Stimulated activated CD4-positive, alpha-beta T cell treated with anti-CD3 and anti-CD28 coated beads, Interleukin-4, amount 100 ng/mL, for 24 hours (primary cell): ENCODE data around the gene WWC2.

Experiments used
- DNase-seq: peaks from one replicate; pipeline ENCODE4 v3.0.0-alpha.2; 2020

Gene WWC2

GRCh38 chr4:183335369-183335940 is 236.4 kb downstream of the WWC2 start:
- no peak for DNase-seq

DNA sequence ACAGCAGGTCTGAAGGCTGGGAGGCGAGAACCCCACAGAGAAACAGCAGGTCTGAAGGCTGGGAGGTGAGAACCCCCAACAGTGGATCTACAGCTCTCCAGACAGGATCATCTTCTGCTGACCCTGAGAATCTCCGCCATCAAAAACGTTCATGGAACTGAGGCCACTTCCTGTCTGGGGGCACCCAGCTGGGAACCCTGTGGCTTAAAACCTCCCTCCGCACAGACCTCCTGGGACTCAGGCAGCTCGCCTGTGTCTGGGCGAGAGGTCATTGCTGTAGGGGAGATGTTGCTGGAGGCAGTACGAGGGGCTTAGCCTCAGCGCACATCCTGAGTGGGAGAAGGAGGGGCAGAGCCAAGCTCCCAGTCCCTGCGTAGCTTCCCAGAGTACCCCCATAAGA is 238.3 kb downstream of the WWC2 start:
- DNase-seq = no peak

GRCh38 chr4:183337833-183338232 is 238.8 kb downstream of the WWC2 start:
- no peak for DNase-seq

GRCh38 chr4:183342541-183343533 is 243.8 kb downstream of the WWC2 start:
- DNase-seq = no peak

GRCh38 chr4:183343730-183344129 is 244.7 kb downstream of the WWC2 start:
- DNase-seq = no peak

DNA sequence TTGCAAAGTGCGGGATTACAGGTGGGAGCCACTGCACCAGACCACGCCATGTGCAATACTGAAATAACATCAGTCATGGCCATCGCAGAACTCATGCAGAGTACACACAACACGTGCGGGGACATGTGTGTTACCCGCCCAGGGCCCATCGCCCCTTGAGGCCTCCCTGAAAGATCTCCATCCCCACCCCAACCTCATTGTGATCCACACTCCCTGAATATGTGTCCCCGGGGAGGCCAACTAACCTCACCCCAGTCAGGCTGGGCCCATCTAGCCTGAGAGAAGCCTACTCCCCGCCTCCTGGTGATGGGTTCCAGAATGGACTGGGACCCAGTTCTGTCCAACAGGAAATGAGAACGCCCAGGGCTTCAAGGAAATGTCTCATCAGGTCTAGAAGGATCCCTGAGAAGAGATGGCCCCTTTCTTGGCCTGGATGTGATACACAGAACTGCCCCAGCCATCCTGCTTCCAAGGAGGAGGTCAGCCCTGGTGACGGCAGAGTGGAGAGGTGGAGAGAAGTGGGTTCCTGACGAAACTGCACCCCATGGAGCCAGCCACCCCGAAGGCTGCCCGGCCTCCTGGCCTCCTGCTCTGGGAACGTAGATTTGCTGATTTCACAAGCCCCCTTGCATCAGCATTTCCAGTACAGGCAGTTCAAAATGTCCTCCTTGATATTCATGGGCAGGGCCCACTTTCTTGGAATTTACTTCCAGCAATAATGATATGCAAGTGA is 245.6 kb downstream of the WWC2 start:
- no peak for DNase-seq

DNA sequence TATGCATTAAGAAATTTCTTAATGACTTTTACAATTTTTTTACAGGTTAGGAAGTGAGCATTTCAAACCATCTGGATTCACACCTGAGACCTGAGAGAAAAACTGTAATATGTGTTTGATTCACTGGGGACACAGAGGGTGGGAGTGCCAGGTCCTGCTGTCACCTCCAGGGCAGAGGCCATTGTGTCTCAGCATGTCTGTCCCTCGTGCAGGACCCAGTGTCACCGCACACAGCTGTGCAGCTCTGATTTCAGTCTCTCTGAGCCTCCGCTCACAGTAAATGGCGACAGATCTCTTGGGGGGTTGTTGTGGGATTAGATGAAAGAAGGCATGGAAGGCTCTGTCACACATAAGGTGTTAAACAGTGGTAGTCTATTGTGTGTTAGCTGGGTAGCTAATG is 246.2 kb downstream of the WWC2 start:
- DNase-seq = no peak

GRCh38 chr4:183347146-183347545 is 248.1 kb downstream of the WWC2 start:
- DNase-seq = no peak

DNA sequence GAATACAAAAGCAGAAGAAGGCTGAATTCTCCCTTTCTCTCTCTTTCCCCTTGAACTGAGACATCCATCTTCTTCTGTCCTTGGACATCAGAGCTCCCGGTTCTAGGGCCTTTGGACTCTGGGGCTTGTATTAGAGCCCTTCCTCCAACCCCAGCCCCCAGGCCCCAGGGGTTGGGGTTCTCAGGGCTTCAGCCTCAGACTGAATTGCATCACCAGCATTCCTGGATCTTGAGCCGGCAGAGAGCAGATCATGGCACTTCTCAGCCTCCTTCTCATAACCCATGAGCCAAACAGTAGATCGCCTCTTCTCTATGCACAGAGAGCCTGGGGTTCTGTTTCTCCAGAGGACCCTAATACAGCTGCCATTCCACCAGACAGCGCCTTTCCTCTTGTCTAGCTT is 248.5 kb downstream of the WWC2 start:
- DNase-seq = no peak

DNA sequence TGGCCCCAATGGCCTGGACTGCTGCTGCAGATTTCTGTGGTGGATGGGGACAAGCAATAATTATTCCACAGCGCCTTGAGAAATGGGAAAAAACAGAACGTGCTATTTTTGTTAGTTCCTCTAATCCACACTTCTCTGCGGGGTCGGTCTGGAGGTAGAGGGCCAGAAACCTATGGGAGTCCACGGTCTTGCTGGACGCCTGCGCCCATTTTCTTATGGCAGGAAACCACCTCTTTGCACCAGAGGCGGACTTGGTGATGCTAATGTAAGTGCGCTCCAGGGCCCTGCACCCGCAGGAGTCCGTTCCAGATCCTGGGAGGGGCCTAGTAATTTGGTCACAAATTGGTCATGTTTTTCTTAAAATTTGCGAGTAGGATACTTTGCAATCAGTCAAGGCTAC is 249.1 kb downstream of the WWC2 start:
- DNase-seq = no peak

DNA sequence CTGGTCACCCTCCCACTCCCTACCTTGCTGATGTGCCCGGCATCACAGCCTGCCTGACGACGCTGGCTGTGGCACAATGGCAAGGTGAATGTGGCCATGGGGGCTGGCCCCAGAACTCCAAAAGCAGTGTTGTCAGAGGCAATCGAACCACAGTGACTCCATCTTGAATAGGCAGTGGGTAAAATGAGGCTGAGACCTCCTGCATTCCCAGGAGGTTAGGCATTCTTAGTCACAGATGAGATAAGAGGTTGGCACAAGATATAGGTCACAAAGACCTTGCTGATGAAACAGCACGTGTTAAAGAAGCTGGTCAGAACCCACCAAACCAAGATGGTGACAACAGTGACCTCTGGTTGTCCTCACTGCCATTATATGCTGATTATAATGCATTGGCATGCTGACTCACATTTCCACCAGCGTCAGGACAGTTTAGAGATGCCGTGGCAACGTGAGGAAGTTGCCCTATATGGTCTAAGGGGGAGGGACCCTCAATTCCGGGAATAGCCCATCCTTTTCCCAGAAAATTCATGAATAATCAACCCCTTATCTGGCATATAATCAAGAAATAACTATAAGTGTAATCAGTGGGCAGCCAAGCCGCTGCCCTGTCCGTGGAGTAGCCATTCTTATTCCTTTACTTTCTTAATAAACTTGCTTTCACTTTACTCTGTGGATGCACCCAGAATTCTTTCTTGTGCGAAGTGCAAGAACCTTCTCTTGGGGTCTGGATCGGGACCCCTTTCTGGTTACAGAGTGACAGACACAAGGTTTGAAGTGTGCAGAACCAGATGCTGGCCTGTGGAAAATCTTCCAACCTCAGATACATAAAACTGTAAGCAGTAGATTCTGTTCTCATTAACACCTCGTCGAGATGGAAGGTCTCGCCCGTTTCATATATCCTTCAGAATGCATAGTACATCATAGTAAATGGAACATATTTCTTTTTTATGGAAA is 249.9 kb downstream of the WWC2 start:
- peak; percentile 43 for DNase-seq

GRCh38 chr4:183349673-183350072 is 250.6 kb downstream of the WWC2 start:
- no peak for DNase-seq

GRCh38 chr4:183350317-183351071 is 251.4 kb downstream of the WWC2 start:
- DNase-seq = no peak

DNA sequence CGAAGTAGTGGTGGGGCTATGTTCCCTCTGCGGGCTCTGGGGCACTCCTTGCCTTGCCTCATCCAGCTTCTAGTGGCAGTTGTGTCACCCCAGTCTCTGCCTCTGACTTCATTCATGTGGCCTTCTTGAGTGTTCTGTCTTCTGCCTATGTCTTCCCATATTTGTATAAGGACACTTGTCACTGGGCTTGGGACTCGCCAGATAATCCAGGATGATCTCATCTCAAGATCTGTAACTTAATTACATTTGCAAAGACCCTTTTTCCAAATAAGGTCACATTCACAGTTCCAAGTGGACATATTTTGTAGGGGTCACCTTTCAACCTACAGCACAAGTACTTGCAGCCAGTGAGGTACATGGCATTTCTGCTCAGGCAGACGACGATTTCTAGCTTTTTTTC is 253.5 kb downstream of the WWC2 start:
- no peak for DNase-seq

- no peak for DNase-seq
Observed at GRCh38 chr4:183353557-183353956, 254.5 kb downstream of the WWC2 start.

GRCh38 chr4:183354219-183354618 is 255.2 kb downstream of the WWC2 start:
- no peak for DNase-seq

DNA sequence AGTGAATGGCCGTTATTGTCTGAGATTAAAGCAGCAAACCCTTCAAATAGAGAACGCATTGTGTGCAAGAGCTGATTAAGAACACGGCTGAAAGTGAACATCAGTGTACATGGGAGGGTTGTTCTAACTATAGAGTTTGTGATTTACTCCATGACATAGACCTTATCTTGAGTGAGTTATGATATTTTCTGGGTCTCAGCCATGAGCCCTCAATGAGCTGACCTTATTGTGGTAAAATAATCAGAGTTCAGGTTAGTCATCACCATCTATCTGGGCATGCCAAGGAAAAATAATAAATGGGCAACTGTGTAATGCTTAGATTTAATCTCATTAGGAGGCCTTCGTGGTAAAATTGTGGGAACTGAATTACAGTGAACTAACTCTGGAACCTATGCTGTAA is 256.3 kb downstream of the WWC2 start:
- no peak for DNase-seq

DNA sequence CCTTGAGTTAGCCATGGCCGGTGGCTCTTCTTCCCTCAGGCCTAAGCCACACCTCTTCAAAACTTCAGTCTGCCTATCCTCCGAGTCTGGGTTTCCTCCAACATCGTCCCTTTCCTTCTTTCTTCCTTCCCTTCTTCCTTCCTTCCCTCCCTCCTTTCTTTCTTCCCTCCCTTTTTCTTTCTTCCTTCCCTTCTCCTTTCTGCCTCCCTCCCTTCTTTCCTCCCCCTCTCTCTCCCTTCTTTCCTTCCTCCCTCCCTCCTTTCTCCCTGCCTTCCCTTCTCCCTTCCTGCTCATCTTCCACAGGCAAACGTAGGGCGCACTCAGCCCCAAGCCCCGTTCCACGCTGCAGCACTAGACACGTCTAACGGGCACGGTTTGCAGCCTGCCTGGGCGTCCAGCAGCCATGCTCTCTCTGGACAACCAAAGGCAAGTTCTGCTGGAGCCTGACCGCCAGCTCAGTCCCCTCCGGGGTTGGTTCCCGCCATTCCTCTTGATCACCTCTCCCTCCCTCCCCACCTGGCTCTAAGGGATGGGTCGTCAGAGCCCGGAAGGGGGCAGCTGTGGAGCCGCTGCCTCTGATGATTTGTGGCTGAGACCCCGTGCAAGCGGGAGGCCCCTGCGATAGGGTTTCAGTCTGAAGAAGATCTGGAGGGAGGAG is 257.2 kb downstream of the WWC2 start:
- DNase-seq = no peak

DNA sequence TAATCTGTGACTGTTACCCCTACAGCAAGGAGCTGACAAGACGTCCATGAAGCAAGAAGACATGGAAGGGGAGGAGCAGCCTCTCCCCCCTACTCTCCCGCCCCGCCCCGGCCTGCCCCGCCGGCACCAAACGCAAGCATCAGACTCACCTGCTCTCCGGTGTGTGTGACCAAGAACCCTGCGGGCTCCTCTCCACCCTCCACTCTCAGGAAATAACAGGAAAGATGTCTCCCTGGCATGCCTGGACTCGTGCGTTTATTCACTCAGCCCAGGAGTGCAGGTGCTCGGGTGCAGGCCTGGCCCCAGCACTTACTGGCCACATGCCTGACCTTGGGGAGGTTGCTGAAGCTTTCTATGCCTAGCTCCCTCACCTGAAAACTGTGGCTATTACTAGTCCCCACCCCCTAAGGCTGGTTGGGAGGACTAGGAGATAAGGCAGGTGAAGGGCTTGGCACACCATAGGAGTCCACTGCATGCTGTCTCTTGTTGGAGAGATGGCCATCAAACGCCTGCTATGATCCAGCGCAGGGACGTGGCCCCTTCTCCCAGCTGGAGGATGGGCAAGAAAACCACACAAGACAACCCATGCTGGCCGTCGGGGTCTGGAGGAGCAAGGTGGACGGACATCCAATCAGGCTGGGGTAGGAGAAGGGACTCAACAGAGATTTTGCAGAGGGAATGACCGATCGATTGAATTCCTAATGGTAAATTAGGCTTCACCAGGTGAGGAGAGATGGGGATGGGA is 258.0 kb downstream of the WWC2 start:
- DNase-seq = no peak

DNA sequence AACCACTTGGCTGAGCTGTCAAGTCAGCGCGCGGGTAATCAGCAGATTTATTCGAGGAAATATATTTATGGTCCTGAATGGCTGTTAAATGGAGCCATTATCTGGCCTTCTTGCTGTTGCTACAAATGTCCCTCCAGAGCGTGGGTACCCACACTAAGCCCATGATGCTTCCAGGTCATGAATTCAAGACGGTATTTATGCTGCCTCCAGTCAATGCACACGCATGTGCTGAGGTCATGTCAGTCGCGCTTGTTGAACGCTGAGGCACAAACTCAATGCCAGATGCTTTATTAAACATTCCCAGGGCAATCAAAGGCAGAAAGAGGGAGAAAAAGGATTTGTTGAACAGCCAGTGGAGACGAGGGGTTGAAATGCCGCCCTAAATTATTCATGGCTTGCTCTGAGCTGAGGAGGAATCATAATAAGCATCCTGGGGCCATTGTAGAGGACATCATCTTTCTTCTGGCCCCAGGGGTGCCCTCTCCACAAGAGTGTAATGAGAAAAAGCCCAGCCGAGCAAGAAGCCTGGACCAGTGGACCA is 259.2 kb downstream of the WWC2 start:
- DNase-seq = no peak
